Measurements from ENCODE around the gene AP3D1. TPM values are rescaled to one million over a fixed set of nuclear protein-coding genes. Genes with fewer than 3 reads are reported as not detected.

Gene AP3D1
- total RNA-seq, 1 donor from 2014 or later = 75.7 TPM

DNA sequence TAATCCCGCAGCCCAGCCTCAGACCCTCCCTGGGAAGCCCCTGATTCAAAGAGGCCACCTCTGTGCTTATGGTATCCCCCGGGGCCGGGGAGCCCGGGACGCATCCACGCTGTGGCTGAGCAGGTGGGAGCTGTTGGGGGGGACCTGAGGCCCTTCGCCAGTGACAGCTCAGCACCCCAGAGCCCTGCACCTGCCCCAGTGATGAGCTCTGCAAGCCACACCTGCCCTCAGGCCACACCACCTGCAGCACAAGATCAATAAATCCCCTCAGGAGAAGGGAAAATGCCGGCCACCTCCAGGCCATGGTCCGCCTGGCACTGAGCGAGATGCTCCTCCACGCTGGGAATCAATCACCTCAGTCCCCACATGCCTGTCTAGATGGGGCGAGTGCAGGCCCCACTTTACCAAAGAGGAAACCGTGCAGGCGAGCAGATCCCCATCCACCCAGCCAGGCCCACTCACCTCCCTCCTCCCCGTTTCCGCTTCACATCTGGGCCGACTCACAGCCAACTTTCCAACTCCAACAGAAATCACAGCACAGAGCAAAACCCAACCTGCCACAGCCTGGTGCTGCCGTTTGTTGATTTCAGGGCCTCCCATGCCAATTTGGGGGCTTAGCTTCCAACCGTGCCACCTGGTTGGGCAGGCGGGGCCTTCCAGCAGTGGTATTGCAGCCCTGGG, 68.1 kb downstream of the AP3D1 start:
- peak; percentile 52 for DNase-seq

DNA sequence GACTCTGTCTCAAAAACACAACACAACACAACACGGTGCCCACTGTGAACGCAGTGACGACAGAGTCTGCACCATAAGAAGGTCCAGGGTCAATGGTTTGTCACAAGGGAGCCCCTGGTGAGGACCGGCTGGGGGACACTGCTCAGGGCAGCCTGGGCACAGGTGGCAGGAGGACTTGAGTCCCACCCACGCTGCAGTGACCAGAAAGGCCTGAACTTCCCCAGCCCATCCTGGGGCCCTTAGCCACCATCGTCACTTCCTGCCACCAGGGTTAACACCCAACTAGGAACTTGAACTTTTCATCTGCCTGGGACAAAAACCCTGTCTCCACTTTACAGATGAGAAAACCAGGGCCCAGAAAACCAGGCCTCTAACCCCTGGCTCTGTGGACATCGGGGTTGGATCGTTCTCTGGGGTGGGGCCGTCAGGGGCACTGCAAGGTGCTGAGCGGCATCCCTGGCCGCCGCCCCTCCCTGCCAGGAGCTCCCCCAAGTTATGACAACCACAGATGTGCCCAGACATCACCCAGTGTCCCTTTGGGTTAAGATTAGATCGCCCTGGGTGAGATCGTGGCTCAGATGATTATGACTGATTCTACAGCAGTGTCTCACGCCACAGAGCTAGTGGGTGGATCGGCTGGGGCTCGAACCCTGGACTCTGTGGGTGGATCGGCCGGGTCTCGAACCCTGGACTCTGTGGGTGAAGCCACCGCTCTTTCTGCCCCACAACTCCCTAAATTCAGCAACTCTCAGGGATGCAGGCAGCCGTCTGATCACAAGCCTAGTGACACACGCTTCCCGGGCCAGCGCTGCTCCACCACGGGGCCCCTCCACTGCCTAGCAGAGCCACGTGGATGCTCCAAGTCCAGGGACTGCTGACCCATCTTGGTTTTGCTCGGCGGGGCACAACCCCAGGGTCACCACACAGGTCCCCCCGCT, 69.2 kb downstream of the AP3D1 start:
- DNase-seq = no peak

DNA sequence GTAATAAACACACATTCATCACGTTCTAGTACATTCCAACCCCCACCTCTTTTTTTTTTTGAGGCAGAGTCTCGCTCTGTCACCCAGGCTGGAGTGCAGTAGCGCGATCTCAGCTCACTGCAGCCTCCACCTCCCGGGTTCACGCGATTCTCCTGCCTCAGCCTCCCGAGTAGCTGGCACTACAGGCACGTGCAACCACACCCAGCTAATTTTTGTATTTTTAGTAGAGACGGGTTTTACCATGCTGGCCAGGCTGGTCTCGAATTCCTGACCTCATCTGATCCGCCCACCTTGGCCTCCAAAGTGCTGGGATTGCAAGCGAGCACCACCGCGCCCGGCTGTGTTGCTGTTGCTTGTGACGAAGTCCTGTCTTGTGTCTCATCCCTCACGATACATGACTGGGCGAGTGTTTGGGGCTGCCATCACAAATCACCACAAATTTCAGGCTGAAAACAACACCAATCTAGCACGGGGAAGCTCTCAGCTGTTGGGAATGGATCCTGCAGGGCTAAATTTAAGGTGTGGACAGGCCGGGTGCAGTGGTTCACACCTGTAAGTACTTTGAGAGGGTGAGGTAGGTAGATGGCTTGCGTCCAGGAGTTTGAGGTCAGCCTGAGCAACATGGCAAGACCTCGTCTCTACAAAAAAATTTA, 70.9 kb downstream of the AP3D1 start:
- no peak for DNase-seq

DNA sequence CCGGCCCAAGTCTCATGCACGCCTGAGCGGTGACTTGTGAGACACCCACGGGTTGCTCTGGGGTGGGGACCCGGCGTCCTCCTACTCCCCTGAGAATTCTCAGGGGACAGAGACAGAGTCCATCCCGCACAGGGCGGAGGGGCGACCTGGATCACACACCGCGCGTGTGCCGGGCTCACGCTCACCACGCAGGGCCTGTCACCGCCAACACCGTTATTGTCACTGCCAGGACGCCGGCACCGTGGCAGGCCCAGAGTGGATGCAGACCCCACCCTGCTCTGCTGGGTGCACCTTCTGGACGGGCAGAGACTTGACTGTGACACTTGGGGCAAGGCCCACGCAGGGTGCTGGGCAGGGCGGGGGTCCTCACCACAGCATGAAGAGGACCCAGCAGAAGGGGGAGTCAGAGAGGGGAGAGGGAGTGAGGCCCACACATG, 71.5 kb downstream of the AP3D1 start:
- DNase-seq = no peak

DNA sequence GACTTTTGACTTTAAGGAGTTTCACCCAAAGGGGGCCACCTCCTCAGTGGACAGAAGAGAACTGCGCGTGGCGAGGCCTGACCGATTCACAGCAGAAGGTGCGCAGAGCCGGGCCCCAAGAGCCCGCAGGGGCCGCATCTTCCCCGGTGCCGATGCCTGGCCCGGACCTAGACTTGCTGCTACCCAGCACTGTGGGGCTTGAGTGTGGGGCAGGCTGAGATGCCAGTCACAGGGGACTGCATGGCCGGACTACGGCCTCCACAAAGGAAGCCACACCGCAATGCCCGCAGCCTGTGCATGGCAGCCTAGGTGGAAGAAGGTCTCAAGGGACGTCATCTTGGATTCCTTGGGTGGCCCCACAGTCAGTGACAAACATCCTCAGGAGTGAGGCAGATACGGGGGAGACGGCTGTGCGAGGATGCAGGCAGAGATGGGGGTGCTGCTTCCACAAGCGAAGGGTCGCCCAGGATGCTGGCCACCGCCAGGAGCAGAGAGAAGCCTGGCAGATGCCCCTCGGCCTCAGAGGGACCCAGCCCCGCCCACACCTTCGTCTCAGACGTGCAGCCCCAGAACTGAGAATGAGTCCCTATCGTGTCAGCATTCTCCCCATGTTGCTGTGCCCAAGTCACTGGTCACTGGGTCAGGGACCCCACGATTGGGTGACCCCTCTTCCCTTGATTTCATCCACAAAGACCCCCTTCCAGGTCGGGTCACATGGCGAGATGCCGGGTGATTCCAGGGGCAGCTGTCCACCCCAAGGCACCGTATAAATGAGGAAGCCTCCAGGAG, 72.1 kb downstream of the AP3D1 start:
- no peak for DNase-seq

DNA sequence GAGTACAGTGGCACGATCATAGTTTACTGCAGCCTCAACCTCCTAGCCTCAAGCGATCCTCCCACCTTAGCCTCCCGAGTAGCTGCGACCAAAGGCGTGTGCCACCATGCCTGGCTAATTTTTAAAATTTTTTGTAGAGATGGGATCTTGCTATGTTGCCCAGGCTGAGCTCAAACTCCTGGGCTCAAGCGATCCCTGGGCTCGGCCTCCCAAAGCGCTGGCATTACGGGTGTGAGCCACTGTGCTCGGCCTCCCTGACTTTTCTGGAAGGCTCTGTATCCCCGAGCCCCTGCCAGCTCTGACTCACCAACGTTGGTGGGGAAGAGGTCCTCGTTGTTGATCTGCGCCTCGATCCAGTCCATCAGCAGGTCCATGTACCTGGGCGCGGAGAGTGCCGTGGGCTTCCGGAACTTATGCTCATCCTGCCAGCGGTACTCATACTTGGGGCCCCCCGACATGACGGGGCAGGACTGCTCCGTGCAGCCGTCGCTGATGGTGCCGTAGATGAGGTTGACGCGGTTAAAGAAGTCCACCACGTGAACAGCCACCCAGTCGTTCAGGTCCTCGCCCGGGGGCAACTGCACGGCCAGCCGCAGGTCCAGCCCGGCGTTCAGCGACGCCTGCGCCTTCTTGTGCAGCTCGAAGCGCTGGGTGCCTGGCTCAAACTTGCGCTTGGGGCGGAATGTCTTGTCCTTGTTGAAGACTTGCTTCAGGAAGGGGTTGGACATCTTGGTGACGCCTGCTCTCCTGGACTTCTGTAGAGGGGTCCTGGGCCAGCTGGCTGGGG, 73.3 kb downstream of the AP3D1 start:
- no peak for DNase-seq

DNA sequence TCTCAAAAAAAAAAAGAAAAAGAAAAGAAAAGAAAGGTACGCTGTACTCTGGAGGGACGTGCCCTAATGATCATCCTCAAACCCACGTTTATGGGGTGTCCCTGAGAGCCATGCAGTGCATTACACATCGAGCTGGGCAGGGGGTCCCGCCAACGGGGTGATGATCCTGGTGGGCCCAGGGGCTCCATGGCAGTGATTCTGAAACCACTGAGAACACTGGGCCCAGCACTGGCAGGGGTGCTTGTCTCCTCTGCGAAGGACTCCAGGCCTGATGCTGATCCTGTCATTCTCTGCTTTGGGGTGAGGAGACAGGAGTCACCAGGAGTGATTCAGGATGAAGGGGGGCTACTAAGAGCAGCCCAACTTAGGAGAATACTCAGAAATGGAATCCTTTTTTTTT, 74.0 kb downstream of the AP3D1 start:
- no peak for DNase-seq

DNA sequence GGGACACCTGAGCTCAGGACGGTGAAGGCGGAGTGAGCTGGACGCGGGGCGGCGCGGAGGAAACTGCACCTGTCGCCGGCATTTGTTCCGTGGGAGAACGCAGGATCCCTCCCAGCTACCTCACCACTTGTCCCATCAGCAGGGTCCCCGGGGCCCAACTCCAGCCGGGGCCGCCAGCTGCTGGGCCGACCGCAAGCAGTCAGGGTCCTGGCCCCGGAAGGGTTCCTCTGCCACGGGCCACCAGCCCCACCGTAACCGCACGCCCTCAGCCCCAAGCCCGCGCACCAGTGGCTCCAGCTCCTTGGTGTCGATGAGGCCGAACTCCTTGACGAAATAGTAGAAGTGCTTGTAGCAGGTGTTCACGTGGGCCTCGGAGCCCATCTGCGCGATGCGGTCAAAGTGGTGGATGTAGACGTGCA, 74.8 kb downstream of the AP3D1 start:
- DNase-seq = no peak

DNA sequence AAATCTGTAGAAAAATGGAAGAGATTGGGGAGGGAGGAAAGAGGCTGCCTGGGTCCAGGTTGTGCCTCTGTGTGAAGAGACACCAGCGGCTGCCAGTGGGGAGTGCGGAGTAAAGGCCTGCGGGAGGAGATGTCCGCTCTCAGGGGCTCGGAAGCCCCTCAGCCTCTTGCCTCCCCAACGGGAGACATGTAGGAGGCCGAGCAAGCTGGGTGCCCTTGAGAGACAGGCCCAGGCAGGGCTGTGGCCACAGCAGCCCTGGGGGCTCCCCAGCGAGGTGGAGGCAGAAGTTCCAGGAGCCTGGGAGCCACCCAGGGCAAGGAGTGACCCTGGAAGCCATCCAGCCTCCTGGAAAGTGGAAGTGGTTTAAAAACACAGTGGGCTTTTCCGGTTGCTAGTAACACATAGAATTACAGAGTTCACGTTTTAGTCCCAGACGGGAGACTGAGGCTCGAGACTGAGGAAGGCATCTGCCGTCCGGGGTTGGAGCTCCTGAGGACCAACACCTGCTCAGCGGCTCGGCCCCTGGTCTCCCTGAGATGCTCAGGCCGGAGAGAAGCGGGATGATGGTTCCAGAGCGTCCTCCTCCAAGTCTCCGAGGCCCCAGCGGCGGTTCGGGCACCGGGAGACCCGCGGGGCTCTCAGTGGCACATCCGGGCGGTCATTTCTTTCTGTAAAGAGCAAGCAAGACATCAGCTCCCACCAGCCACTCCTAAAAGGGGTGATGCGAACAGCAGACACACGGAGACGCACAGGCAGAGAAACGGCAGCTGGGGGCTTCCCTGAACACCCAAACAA, 78.4 kb downstream of the AP3D1 start:
- no peak for DNase-seq

DNA sequence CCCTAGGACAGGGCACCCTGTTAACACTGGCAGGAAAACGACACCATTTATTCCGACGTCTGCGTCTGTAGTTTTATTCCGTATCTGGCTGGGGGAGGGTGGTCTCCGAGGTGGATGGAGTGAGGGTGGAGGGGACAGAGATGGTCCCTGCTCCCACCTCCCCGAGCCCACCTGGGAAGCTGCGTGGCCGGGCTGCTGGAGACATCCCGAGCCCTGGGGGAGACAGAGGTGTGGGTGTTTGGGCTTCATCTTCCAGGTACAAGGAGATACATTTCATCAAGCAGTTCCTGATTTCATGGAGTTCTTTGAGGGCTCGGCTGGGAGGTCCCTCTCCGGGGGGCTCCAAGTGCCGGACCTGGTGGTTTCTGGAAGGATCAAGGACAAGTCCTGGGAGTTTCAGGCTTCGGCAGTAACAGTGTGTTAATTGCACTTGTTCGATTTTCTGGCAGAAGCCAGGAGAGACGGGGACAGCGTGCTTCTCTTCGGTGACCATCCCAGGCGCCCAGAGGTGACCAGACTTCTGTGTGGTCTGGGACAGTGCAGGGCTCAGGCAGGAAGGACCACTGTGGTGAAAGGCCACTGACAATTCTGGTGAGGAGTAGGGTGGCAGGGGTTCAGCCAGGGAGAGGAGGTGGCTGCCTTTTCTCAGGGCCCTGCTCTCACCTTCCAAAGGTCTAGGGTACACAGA, 80.2 kb downstream of the AP3D1 start:
- DNase-seq = no peak

DNA sequence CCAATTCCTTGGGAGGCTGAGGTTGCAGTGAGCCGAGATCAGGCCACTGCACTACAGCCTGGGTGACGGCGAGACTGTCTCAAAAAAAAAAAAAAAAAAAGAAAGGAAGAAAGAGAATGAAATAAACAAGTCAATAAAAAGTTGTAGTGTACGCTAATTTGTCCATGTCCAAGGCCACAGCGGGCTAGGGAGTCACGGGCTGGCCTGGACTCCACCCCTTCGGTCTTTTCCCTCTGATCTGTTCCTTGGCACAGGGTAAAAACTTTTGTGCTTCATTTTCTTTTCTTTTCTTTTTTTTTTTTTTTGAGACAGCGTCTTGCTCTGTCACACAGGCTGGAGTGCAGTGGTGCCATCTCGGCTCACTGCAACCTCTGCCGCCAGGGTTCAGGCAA, 80.9 kb downstream of the AP3D1 start:
- no peak for DNase-seq

DNA sequence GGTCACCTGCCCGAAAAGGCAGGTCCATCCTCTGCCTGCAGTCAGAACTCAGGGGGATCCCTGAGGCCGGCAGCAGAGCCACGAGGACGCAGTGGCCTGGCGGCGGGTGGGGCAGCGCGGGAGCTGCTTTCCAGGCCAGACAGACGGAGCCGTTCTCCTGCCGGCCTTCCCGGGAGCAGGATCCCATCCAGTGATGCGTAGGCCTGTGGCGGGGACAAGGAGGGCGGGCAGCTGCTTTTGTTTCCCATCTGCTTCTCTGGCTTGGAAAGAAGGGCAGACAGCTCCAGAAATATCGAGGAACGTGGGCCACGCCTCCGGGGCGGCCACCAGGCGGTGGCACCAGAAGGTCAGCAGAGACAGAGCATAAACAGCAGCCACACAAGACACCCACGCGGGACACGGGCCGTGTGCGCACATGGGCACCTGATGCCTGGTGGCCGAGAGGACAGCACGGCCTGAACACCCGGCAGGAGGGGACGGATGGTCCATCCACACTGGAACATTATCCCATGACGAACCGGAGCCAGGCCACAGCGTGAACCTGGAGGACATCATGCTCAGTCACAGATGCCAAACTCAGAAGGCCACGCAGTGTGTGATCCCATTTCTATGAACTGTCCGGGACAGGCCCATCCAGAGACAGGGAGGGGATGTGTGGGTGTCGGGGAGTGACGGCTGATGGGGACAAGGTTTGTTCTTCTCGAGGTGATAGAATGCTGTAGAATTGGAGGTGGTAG, 86.4 kb downstream of the AP3D1 start:
- DNase-seq = no peak

DNA sequence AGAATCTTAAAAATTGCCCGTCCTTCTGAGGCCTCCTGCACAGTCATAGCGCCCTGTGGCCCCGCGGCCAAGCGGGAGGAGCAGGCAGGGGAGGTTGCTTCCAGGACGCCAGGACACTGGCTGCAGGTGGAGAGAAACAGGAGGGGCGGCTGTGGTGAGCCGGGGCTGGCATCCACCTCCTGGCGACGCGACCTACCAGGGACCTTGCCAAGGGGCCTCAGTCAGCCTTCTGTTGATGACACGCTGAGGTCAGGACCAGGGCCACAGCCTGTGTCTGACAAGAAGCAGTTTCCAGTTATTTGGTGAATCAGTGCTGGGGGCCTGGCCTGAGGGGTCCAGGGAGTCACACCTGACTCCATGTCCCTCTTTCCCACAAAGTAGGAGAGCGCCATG, 87.0 kb downstream of the AP3D1 start:
- DNase-seq = no peak

DNA sequence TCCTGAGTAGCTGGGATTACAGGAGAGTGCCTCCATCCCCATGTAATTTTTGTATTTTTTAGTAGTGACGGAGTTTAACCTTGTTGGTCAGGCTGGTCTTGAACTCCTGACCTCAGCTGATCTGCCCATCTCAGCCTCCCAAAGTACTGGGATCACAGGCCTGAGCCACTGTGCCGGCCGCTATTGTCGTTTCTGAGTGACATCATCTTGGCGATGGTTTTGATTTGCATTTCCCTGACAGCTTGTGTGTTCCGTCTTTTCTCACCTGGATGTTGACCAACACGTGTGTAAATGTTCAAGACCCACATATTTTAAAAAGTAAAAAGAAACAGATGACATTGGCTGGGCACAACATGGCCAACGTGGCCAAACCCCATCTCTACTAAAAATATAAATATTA, 87.5 kb downstream of the AP3D1 start:
- DNase-seq = no peak

DNA sequence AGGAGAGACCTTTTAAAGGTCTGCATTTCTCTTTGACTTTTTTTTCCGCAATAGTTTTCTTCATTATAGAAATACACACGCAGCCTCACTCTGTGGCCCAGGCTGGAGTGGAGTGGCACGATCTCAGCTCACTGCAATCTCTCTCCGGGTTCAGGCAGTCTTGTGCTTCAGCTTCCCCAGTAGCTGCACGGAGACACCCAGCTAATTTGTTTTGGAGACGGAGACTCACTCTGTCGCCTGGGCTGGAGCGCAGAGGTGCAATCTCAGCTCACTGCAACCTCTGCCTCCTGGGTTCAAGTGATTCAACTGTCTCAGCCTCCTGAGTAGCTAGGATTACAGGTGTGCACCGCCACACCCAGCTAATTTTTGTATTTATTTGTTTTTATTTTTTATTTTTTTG, 88.6 kb downstream of the AP3D1 start:
- DNase-seq = no peak

DNA sequence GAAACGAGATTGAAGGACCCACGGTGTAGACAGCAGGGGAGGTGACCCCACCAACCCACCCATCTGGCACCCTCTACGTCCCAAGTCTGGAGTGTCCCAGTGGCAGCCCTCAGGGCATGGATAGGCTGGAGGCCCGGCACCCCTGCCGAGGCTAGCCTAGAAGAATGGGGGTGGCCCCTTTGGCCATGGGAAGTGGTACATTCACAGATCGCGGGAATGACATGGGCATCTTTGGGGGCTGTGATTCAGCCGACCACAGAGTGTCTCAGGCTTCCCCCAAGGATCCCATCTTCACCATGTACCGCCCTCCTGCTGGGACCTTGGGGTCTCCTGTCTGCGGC, 89.0 kb downstream of the AP3D1 start:
- DNase-seq = no peak

DNA sequence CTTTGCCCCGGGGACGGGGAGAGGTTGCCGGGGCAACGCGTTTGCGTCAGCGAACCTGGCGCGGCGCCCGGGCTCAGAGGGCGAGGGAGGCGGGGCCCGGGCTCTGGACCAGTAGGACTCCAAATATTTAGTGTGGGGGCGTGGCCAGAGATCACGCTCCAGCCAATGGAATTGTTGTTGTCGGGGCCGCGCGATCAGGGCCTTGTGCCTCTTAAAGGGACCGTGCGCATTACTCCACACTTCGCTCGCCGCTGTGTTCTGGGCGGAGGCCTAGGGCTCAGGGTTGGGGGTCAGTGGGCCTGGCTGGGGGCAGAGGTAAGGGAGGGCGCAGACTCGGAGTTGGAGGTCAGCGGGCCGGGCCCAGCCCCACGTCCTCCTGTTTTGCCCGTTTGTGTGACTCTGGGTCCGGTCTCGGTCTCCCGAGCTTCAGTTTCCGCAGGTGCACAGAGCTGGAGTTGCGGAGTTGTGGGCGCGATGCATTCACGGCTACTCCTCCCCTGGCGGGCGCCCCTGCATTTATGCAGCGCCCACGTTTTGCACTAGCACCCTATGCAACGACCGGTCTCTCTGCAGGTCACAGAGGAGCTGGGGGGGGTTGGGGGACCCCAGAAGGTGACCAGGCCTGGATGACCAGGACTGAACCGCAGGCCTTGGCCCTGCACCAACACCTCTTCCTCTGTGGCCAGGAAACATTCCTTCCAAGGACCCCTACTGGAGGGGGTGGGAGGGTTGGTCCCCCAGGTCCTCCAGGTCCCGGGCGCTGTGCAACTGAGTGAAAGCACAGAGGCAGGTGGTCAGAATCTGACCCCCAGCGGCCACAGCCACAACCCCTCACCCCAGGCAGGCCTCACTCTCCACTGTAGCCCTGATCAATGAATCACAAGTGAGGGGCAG, 89.6 kb downstream of the AP3D1 start:
- DNase-seq = peak; percentile 99

DNA sequence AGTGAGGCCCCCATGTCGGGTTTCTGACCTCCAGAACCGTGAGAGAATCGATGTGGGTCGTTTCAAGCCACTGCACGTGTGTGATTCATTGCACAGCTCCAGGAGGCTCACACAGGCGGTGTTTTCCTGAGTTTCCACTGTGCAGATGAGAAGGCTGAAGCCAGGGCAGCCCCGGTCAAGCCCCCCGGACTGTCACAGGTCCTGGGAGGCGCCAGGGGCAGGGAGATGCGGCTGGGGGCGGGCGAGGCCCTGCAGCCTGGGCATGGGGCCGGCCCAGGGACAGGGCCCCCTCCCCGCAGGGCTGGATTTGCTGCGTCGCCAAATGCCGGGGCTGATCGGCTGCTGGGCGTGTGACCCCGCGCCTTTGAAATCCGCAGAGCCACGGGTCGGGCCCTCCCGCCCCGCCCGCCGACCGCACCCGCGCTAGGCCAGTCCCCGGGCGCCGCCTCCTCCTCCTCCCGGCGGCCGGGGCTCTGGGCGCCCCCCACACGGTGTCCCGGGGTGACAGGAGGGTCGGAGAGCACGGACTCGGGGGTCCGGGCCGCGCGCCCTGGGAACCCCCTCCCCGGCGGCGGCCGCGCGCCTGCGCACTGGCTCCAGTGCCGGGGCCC, 90.4 kb downstream of the AP3D1 start:
- peak; percentile 68 for DNase-seq
